Endometrial microvascular endothelial cells (primary cell): Measurements from ENCODE around the gene DDX51. TPM values are rescaled to one million over a fixed set of nuclear protein-coding genes. Genes with fewer than 3 reads are reported as not detected.
"Not testable (repeated sequence)": the region's sequence is repeated elsewhere in the genome, so short reads cannot be mapped to it uniquely, and the experiment has no call there.

ENCODE experiments used
- in situ Hi-C: cut with HindIII; loops from 2 replicates; pipeline ENCODE4 v1.10.0; 2017; ENCODE audit warnings: low sequenced_read_pairs, low pct_unique_long_range_greater_than_20kb; ENCODE audit errors: inconsistent ontology term
- total RNA-seq: library from RNA; depleted of rRNA; stranded (reverse); fragments of >200 nt; gene quantifications from one replicate; pipeline ENCODE4 v1.2.3, GENCODE V29; 2015; ENCODE audit errors: inconsistent ontology term

Gene DDX51
- total RNA-seq, 1 donor from 2014 or later, result 13.1 TPM

DNA sequence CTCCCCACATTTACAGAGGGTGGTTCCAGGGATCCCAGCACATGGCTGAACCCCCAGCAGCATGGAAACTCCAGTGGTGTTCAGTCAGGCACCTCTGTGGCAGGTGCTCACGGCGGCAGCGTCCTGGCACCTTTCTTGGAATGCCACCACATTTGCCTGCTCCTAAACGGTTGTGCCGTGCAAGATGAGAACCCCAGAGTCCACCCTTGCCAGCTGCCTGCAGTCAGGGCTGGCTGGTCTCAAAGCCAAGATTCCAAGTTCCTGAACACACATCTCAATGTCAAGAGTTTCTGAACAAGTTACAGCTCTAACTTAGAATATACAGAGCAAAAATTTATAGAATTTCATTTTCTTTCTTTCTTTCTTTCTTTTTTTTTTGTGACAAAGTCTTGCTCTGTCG lies 38.7 kb downstream of the DDX51 start:
- in situ Hi-C loops, result no loop called here

DNA sequence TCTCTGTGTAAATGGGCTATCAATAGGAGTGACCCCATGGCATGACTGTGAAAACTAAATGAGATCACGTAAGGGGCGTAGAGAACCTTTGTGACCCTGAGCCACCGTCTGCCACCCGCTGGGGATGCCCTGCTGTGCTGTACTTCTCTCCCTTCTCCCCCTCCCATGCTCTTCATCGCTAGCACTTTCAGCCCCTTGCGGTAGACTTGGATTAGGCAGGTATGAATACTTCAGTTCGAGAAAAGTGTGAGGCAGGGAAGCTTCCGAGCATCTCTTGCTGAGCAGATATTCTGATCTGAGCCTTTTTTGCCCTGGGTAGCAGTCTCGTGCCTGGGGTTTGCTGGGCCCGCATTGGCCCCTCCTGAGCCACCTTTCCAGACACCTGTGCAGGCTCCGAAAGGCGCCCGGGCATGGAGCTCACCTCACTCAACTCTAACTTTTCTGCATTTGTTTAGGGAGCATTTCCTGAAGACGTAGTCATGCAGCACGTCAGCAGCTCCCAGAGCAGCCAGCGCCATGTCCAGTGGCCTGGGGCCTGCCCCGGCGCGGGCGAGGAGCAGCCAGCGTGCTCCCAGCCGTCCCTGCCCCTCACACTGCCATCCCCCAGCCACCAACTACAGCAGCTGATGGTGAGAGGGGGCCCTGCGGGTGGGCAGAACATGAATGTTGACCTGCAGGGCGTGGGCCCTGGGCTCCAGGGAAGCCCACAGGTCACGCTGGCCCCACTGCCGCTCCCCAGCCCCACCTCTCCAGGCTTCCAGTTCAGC lies 40.4 kb downstream of the DDX51 start:
- in situ Hi-C loops, result no loop called here

DNA sequence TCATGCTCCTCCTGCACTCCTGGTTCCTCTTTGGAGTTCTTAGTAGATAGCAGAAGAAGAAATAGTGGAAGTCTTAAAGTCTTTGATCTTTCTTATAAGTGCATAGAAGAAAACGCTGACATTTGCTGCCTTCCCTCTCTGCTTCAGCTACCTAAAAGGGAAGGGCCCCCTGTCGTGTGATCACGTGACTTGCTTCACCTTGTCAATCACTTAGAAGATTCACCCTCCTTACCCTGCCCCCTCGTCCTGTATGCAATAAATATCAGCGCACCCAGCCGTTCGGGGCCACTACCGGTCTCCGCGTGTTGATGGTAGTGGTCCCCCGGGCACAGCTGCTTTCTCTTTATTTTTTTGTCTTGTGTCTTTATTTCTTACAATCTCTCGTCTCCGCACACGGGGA lies 41.0 kb downstream of the DDX51 start:
- in situ Hi-C loops, result not testable (repeated sequence)

DNA sequence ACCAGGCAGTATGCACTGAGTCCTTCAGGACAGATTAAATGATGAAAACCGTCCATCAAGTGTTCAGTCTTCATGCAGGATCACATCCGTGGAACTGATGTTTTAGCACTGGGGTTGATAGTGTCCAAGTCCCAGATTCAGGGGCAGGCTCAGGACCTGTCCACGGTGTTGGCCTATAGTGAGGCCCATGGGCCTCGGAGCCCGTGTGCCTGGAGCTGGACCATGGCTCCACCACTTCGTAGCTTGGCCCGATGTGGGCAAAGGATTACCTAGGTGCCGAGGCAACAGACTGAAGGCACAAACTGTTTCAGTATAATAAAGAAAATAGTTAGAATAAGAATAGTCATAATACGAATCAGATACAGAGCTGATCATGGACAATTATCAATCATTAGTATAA lies 41.8 kb downstream of the DDX51 start:
- in situ Hi-C loops, result no loop called here

DNA sequence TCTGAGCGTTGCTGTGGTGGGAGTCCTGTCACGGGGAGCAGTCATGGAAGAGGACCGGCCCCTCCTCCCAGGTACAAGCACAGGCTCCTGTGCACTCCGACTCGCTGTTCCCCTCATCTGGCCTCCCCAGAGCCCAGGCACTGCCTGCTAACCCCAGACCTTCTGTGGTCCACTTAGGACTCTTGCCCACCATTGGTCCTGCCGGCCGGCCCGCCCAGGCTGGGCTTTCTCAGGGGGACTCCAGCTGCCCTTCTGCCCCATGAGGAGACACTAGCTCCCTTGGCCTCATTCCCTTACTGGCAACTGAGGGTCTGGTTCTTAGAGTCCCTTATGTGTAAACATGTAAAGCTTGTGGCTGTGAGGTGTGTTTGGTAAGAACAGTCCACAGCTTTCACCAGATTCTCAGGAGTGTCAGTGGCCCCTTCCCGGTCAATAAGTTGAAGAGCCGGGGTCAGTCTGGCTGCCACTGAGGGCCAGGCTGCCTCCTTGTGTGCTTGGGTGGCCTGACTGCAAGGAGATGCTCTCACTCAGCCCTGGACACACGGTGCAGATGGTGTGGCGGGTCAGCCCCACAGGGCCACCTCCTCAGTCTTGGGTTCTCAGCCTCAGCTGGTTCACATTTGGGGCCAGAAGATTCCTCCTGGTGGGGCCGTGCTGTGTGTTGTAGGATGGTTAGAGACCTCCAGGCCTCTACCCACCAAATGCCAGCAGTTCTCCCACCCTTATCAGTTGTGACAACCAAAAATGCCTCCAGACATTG lies 43.6 kb downstream of the DDX51 start:
- in situ Hi-C loops, result no loop called here

DNA sequence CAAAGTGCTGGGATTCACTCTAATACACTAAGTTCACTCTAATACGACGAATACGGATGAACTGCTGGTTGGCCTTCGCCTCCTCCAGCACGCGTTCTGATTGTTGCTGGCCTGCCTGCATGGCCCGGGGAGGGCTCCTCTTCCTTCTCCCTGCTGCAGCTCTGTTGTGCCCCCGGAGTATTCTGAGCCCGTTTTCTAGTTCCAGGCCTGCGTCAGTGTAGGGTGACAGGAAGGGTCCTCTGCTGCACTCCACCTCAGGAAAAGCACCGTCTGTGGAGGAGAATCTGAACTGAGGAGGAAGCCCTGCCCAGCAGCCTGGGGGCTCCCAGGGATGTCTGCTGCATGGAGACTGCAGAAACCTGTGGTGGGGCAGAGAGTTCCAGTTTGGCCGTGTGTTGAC lies 44.4 kb downstream of the DDX51 start:
- in situ Hi-C loops, result no loop called here

DNA sequence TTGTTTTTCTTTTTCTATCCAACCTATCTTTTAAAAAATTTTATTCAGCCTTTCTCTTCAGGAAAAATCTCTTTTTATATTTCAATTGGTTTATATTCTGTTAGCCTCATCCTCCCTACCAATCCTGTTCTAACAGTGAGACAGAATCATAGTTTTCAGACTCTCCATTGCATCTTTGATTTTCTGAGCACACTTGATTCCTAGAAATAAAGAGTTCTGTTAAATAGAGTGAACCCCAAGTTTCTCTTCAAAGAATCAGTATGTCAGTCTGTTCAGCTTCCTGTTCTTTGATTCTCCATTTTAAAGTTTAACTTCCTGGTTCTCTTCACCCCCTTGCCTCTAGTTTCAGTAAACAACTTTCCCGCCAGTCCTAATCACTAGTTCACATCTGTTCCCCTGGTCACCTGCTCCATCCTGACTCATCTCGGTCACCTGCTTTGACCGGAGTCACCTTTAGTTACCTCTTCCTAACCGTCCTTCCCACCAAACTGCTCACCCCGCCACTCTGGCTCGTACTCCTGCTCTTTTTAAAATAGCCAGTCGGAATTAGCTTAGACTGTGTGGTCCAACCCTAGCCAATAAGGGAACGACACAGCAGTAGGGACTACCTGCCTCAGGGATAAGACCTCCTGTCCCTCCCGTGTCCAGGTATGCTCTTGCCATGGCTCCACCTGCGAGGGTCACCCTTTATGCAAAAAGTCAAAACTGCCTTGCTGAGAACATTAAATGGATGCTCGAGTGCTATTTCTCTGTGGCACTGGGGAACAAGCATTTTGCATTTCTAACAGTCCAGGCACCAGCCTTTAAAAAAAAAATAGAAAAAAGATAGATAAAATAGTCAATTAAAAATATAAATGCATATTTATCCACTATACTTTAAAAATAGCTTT lies 48.4 kb downstream of the DDX51 start:
- in situ Hi-C loops, result no loop called here

DNA sequence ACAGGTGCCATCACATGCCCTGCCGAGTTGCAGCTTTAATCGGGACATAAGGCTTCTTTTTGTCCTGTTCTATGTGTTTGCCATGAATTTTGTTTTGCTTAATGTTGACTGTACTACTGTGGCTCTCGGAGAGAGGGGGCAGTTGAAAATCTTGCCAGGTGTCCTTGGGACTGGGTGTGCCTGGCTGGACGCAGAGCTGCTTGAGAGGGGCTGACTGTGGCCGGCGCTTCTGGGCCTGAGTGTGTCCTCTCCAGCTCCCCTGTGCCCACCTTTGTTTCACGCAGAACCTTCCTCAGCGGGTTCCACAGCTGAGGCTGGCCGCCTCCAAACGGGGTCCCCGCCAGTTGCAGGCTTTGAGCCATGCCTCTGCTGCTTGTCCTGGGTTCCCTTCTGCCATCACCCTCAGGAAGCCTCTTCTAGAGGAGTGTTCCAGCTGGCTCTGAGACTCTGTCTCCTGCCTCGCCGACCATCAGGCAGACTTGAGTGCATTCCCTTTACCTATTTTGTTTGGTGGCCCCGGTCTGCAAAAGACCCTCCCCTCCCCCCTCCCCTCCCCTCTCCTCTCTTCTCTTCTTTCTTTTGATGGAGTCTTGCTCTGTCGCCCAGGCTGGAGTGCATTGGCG lies 49.7 kb downstream of the DDX51 start:
- in situ Hi-C loops, result no loop called here

DNA sequence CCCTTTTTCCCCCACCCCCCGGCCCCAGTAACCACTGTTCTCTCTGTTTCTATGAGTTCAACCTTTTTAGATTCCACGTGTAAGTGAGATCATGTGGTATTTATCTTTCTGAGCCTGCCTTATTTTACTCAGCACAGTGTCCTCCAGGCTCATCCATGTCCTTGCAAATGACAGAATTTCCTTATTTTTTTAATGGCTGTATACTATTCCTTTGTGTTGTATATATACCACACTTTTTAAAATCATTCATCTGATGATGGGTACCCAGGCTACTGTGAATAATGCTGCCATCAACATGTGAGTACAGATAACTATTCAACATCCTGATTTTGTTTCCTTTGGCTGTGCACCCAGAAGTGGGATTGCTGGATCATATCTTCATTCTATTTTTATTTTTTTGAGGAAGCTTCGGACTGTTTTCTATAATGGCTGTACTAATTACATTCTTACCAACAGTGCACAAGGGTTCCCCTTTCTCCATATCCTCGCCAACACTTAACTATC lies 54.7 kb downstream of the DDX51 start:
- in situ Hi-C loops, result no loop called here

Other genes with a start within 250 kb of the DDX51 start
- 4.2 TPM for gene ULK1, start 249.7 kb downstream of the DDX51 start, total RNA-seq
- 27.0 TPM for gene PUS1, start 215.0 kb downstream of the DDX51 start, total RNA-seq
- gene EP400, start 194.4 kb downstream of the DDX51 start, total RNA-seq, result 10.0 TPM
- 31.8 TPM for gene NOC4L, start 138 bp upstream of the DDX51 start, total RNA-seq
- not detected for gene GALNT9, start 185.3 kb upstream of the DDX51 start, total RNA-seq